Upper lobe of right lung (tissue), 1 donor: ENCODE data around the gene TAF1. TPM values are rescaled to one million over a fixed set of nuclear protein-coding genes. Genes with fewer than 3 reads are reported as not detected.
"Not testable (repeated sequence)": the region's sequence is repeated elsewhere in the genome, so short reads cannot be mapped to it uniquely, and the experiment has no call there.

Experiments
- ATAC-seq: fragments of 200-7000 bp; cut with Tn5 transposase; one replicate; pipeline ENCODE4 v1.9.1; 2020; ENCODE audit warnings: mild to moderate bottlenecking, moderate library complexity
- DNase-seq: peaks from one replicate; pipeline ENCODE4 v3.0.0-alpha.2; 2020
- H3K27ac ChIP-seq: fragments of 200-600 bp; one replicate; pipeline ENCODE4 v1.8.0; 2022
- H3K27me3 ChIP-seq: fragments of 200-600 bp; one replicate; pipeline ENCODE4 v1.8.0; 2022; ENCODE audit warnings: mild to moderate bottlenecking
- H3K36me3 ChIP-seq: fragments of 200-600 bp; one replicate; pipeline ENCODE4 v1.8.0; 2022
- H3K4me1 ChIP-seq: fragments of 200-600 bp; one replicate; pipeline ENCODE4 v1.8.0; 2022
- H3K4me3 ChIP-seq: fragments of 200-600 bp; one replicate; pipeline ENCODE4 v1.8.0; 2022; ENCODE audit warnings: mild to moderate bottlenecking
- H3K9me3 ChIP-seq: fragments of 200-600 bp; one replicate; pipeline ENCODE4 v1.8.0; 2022
- CTCF ChIP-seq: fragments of 200-600 bp; IDR thresholded peaks from one replicate; pipeline ENCODE4 v1.8.0; 2022; ENCODE audit warnings: antibody characterized with exemption
- intact Hi-C: fragments of 100-400 bp; cut with DNase I; formaldehyde crosslinking; loops from one replicate; pipeline ENCODE4 v1.11.0; 2022
- total RNA-seq: library from RNA; stranded (reverse); fragmentation: NEBNext Ultra II Directional; extraction: Animal tissue kit (Norgen Biotek cat#: 25700); gene quantifications from one replicate; pipeline ENCODE4 v1.2.1, GENCODE V29; 2021
- donor health status: DM: no; HTN: yes; CAD: no; lungs with severe emphysema.

TAF1 gene
- total RNA-seq, 1 donor from 2014 or later: 35.0 TPM

DNA sequence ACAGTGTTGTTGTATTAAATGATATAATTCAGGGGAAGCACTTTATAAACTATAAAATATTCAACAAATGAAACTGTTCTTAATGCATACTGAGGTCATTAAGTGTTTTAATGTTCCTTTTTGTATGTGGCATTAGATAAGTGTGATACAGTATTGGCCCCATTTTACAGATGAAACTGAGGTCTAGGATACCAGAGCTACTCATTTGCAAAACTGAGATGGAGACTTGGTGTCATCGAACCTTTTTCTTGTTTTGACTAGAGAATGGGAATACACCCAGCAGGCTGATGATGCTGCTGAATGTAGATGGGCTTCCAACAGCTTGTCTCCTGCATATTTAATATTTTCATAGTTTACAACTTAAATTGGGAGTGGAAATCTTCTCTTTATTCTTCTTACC is 34.6 kb downstream of the TAF1 start:
- intact Hi-C loops: loop anchor here (10.0 kb wide), 1 partner anchor 164 kb away; no protein-coding TSS in a partner anchor
- Histone ChIP-seq H3K4me1 (no peaks in the 10 kb centered on the region), H3K9me3 (no peaks in the 10 kb centered on the region), H3K27me3 (no peaks in the 10 kb centered on the region), H3K36me3 (peaks cover 81% of the 10 kb centered on the region), H3K4me3 (no peak overlapping the region), H3K27ac (no peak overlapping the region)
- DNase-seq (no peak), ATAC-seq (no peak)
- TF ChIP-seq CTCF: no peak

GRCh38 chrX:71416260-71416659 is 50.1 kb downstream of the TAF1 start:
- peaks cover 44% of the 10 kb centered on the region for H3K36me3 ChIP-seq
- H3K27me3 ChIP-seq, H3K9me3 ChIP-seq, intact Hi-C loops, H3K4me1 ChIP-seq, DNase-seq, H3K27ac ChIP-seq, H3K4me3 ChIP-seq, ATAC-seq: not testable (repeated sequence)

DNA sequence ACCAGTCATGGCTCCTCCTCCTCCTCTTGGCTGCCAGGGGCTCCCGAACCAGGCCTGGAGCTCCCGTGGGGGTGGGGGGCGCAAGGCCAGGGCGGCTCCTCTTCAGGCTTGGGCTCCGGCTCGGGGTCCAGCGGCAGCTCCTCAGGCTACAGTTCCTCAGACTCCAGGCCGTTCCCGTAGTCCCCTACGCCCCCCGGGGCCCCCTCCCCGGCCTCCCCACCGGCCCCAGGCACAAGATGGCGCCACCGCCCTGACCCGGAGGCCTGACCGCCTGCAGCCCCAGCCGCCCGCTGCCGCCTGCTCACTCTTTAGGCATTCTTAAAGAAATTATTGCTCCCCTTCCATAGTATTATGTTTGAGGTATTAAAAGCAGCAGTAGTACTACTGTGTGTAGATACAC is 54.5 kb downstream of the TAF1 start:
- Histone ChIP-seq H3K27me3 (no peaks in the 10 kb centered on the region), H3K36me3 (peaks cover 44% of the 10 kb centered on the region), H3K9me3 (no peaks in the 10 kb centered on the region), H3K27ac (no peak overlapping the region), H3K4me1 (no peaks in the 10 kb centered on the region), H3K4me3 (no peak overlapping the region)
- TF ChIP-seq CTCF: no peak
- DNase-seq (no peak), ATAC-seq (no peak)
- intact Hi-C loops: no loop called here

GRCh38 chrX:71432733-71433132 is 66.6 kb downstream of the TAF1 start:
- no peak for TF ChIP-seq CTCF
- H3K36me3 ChIP-seq: peaks cover 12% of the 10 kb centered on the region
- H3K4me1 ChIP-seq: no peaks in the 10 kb centered on the region
- H3K27ac ChIP-seq: no peak overlapping the region
- DNase-seq (no peak), ATAC-seq (no peak)
- H3K9me3 ChIP-seq: no peaks in the 10 kb centered on the region
- no peaks in the 10 kb centered on the region for H3K27me3 ChIP-seq
- no peak overlapping the region for H3K4me3 ChIP-seq
- intact Hi-C loops: no loop called here

GRCh38 chrX:71438750-71439149 is 72.6 kb downstream of the TAF1 start:
- Histone ChIP-seq H3K27me3 (no peaks in the 10 kb centered on the region), H3K27ac (no peak overlapping the region), H3K4me1 (no peaks in the 10 kb centered on the region), H3K4me3 (no peak overlapping the region), H3K36me3 (peaks cover 8% of the 10 kb centered on the region), H3K9me3 (no peaks in the 10 kb centered on the region)
- DNase-seq: no peak
- intact Hi-C loops: no loop called here
- no peak for ATAC-seq
- no peak for TF ChIP-seq CTCF

GRCh38 chrX:71439420-71439819 is 73.3 kb downstream of the TAF1 start:
- intact Hi-C loops: no loop called here
- Histone ChIP-seq H3K27ac (no peak overlapping the region), H3K4me1 (no peaks in the 10 kb centered on the region), H3K27me3 (no peaks in the 10 kb centered on the region), H3K4me3 (no peak overlapping the region), H3K36me3 (peaks cover 8% of the 10 kb centered on the region), H3K9me3 (no peaks in the 10 kb centered on the region)
- no peak for ATAC-seq
- TF ChIP-seq CTCF: no peak
- DNase-seq: no peak
